ENCODE results near the gene G2E3. TPM values are rescaled to one million over a fixed set of nuclear protein-coding genes. Genes with fewer than 3 reads are reported as not detected.
"Not testable (repeated sequence)": the region's sequence is repeated elsewhere in the genome, so short reads cannot be mapped to it uniquely, and the experiment has no call there.

The G2E3 gene
- total RNA-seq, 2 donors from 2014 or later, result 10.3 to 11.9 TPM

- peaks cover 4 to 13% of the 10 kb centered on the region in 2 donors for H3K4me1 ChIP-seq (ENCODE audit: control insufficient read depth in 1 of 2, low read depth in 2 of 2)
- no peak for ATAC-seq (ENCODE audit: insufficient number of reproducible peaks, low FRiP score, low read depth)
- no peaks in the 10 kb centered on the region for H3K27me3 ChIP-seq (replicated peaks; ENCODE audit: insufficient read depth)
- H3K36me3 ChIP-seq, result no peaks in the 10 kb centered on the region
- TF ChIP-seq CTCF (IDR thresholded peaks at IDR 0.05), result no peak
- DNase-seq (ENCODE audit: low spot score), result no peak
- no peak overlapping the region for H3K27ac ChIP-seq
- H3K9me3 ChIP-seq, result no peaks in the 10 kb centered on the region
- H3K4me3 ChIP-seq, result no peak overlapping the region
Observed at GRCh38 chr14:30572771-30573170, 13.8 kb downstream of the G2E3 start.

GRCh38 chr14:30573226-30573814 is 14.4 kb downstream of the G2E3 start:
- no peaks in the 10 kb centered on the region for H3K36me3 ChIP-seq
- H3K9me3 ChIP-seq, result no peaks in the 10 kb centered on the region
- H3K4me1 ChIP-seq (ENCODE audit: control insufficient read depth in 1 of 2, low read depth in 2 of 2), result peaks cover 4 to 13% of the 10 kb centered on the region in 2 donors
- no peak overlapping the region for H3K27ac ChIP-seq
- DNase-seq (ENCODE audit: low spot score) (no peak), ATAC-seq (ENCODE audit: insufficient number of reproducible peaks, low FRiP score, low read depth) (no peak)
- TF ChIP-seq CTCF (IDR thresholded peaks at IDR 0.05), result no peak
- no peaks in the 10 kb centered on the region for H3K27me3 ChIP-seq (replicated peaks; ENCODE audit: insufficient read depth)
- H3K4me3 ChIP-seq, result no peak overlapping the region

- no peak for ATAC-seq (ENCODE audit: insufficient number of reproducible peaks, low FRiP score, low read depth)
Observed at GRCh38 chr14:30573966-30574365, 15.0 kb downstream of the G2E3 start.

GRCh38 chr14:30574777-30575176 is 15.8 kb downstream of the G2E3 start:
- DNase-seq (ENCODE audit: low spot score); H3K4me1 ChIP-seq (ENCODE audit: control insufficient read depth in 1 of 2, low read depth in 2 of 2); H3K27ac ChIP-seq; H3K4me3 ChIP-seq; H3K36me3 ChIP-seq; H3K9me3 ChIP-seq; ATAC-seq (ENCODE audit: insufficient number of reproducible peaks, low FRiP score, low read depth); H3K27me3 ChIP-seq (replicated peaks; ENCODE audit: insufficient read depth): not testable (repeated sequence)

More at GRCh38 chr14:30573966-30574365, 15.0 kb downstream of the G2E3 start:
- Histone ChIP-seq H3K36me3 (no peaks in the 10 kb centered on the region), H3K9me3 (no peaks in the 10 kb centered on the region), H3K4me3 (no peak overlapping the region), H3K27me3 (replicated peaks; ENCODE audit: insufficient read depth) (no peaks in the 10 kb centered on the region), H3K4me1 (ENCODE audit: control insufficient read depth in 1 of 2, low read depth in 2 of 2) (peaks cover 4 to 13% of the 10 kb centered on the region in 2 donors), H3K27ac (no peak overlapping the region)
- no peak for TF ChIP-seq CTCF (IDR thresholded peaks at IDR 0.05)
- DNase-seq (ENCODE audit: low spot score), result no peak

GRCh38 chr14:30576333-30576732 is 17.4 kb downstream of the G2E3 start:
- not testable (repeated sequence) for H3K27ac ChIP-seq; H3K4me3 ChIP-seq; DNase-seq (ENCODE audit: low spot score); H3K27me3 ChIP-seq (replicated peaks; ENCODE audit: insufficient read depth); H3K9me3 ChIP-seq; H3K36me3 ChIP-seq; ATAC-seq (ENCODE audit: insufficient number of reproducible peaks, low FRiP score, low read depth); H3K4me1 ChIP-seq (ENCODE audit: control insufficient read depth in 1 of 2, low read depth in 2 of 2)

- ATAC-seq (ENCODE audit: insufficient number of reproducible peaks, low FRiP score, low read depth), result no peak
- no peak overlapping the region for H3K4me3 ChIP-seq
- H3K27ac ChIP-seq, result no peak overlapping the region
- H3K27me3 ChIP-seq (replicated peaks; ENCODE audit: insufficient read depth), result no peaks in the 10 kb centered on the region
- no peaks in the 10 kb centered on the region for H3K9me3 ChIP-seq
- H3K4me1 ChIP-seq (ENCODE audit: control insufficient read depth in 1 of 2, low read depth in 2 of 2), result no peaks in the 10 kb centered on the region
- DNase-seq (ENCODE audit: low spot score), result no peak
- no peaks in the 10 kb centered on the region for H3K36me3 ChIP-seq
- TF ChIP-seq CTCF (IDR thresholded peaks at IDR 0.05), result no peak
Observed at GRCh38 chr14:30580616-30581282, 21.8 kb downstream of the G2E3 start.

Measured in thoracic aorta (tissue), 2 donors.